IPS-11a (cell line): ENCODE measurements around the gene NBPF10.
"Not testable (repeated sequence)": the region's sequence is repeated elsewhere in the genome, so short reads cannot be mapped to it uniquely, and the experiment has no call there.

ENCODE experiments used
- H3K4me3 ChIP-seq: one replicate; pipeline ENCODE4 v1.5.1; 2013; ENCODE audit warnings: low read depth, low read length, control low read depth

Gene NBPF10

GRCh38 chr1:146144465-146144864 is at the start of gene NBPF10:
NBPF10 (minus strand) TSS chr1:146144804; CDS start chr1:146144769, 35 bp downstream.
- H3K4me3 ChIP-seq, result not testable (repeated sequence)

DNA sequence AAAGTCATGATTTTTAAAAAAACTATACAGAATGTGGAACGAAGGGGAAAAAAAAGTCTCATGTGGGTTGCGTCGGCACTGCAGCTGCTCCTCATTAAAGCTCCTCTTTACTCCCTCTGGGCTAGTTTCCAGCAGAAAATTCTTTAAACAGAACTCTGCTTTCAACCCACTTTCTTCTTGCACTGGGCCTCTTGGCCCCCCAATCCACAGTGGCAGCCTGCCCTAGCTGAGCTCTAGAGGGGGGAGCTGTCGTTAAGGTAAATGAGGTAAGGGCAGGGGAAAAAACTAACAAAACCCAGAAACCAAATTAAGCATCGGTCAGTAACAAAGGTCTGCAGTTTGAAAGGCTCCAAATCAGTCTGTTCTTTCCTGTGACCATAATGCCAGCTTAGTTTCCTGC is 29.9 kb upstream of the NBPF10 start:
- H3K4me3 ChIP-seq, result not testable (repeated sequence)

GRCh38 chr1:146167740-146168139 is 23.1 kb upstream of the NBPF10 start:
- H3K4me3 ChIP-seq, result not testable (repeated sequence)

GRCh38 chr1:146167273-146167672 is 22.7 kb upstream of the NBPF10 start:
- H3K4me3 ChIP-seq, result not testable (repeated sequence)
